Measurements from ENCODE around the gene SCYGR5.

DNA sequence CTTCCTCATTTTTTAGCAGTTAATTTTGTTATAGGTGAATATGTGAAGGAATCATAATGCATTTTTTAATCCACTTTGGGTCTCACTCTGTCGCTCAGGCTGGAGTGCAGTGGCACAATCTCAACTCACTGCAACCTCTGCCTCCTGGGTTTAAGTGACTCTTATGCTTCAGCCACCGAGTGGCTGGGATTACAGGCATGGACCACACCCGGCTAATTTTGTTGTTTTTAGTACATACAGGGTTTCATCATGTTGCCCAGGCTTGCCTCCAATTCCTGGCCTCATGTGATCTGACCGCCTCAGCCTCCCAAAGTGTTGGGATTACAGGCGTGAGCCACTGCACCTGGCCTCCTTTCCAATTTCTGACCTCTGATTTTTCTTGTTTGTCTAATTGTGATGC is 17.7 kb downstream of the SCYGR5 start:
- TF ChIP-seq, protein P1, sequence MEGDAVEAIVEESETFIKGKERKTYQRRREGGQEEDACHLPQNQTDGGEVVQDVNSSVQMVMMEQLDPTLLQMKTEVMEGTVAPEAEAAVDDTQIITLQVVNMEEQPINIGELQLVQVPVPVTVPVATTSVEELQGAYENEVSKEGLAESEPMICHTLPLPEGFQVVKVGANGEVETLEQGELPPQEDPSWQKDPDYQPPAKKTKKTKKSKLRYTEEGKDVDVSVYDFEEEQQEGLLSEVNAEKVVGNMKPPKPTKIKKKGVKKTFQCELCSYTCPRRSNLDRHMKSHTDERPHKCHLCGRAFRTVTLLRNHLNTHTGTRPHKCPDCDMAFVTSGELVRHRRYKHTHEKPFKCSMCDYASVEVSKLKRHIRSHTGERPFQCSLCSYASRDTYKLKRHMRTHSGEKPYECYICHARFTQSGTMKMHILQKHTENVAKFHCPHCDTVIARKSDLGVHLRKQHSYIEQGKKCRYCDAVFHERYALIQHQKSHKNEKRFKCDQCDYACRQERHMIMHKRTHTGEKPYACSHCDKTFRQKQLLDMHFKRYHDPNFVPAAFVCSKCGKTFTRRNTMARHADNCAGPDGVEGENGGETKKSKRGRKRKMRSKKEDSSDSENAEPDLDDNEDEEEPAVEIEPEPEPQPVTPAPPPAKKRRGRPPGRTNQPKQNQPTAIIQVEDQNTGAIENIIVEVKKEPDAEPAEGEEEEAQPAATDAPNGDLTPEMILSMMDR (conservative IDR thresholded peaks at IDR 0.05; ENCODE audit: low read depth in 2 of 2) = no peak
- TF ChIP-seq, protein P2, sequence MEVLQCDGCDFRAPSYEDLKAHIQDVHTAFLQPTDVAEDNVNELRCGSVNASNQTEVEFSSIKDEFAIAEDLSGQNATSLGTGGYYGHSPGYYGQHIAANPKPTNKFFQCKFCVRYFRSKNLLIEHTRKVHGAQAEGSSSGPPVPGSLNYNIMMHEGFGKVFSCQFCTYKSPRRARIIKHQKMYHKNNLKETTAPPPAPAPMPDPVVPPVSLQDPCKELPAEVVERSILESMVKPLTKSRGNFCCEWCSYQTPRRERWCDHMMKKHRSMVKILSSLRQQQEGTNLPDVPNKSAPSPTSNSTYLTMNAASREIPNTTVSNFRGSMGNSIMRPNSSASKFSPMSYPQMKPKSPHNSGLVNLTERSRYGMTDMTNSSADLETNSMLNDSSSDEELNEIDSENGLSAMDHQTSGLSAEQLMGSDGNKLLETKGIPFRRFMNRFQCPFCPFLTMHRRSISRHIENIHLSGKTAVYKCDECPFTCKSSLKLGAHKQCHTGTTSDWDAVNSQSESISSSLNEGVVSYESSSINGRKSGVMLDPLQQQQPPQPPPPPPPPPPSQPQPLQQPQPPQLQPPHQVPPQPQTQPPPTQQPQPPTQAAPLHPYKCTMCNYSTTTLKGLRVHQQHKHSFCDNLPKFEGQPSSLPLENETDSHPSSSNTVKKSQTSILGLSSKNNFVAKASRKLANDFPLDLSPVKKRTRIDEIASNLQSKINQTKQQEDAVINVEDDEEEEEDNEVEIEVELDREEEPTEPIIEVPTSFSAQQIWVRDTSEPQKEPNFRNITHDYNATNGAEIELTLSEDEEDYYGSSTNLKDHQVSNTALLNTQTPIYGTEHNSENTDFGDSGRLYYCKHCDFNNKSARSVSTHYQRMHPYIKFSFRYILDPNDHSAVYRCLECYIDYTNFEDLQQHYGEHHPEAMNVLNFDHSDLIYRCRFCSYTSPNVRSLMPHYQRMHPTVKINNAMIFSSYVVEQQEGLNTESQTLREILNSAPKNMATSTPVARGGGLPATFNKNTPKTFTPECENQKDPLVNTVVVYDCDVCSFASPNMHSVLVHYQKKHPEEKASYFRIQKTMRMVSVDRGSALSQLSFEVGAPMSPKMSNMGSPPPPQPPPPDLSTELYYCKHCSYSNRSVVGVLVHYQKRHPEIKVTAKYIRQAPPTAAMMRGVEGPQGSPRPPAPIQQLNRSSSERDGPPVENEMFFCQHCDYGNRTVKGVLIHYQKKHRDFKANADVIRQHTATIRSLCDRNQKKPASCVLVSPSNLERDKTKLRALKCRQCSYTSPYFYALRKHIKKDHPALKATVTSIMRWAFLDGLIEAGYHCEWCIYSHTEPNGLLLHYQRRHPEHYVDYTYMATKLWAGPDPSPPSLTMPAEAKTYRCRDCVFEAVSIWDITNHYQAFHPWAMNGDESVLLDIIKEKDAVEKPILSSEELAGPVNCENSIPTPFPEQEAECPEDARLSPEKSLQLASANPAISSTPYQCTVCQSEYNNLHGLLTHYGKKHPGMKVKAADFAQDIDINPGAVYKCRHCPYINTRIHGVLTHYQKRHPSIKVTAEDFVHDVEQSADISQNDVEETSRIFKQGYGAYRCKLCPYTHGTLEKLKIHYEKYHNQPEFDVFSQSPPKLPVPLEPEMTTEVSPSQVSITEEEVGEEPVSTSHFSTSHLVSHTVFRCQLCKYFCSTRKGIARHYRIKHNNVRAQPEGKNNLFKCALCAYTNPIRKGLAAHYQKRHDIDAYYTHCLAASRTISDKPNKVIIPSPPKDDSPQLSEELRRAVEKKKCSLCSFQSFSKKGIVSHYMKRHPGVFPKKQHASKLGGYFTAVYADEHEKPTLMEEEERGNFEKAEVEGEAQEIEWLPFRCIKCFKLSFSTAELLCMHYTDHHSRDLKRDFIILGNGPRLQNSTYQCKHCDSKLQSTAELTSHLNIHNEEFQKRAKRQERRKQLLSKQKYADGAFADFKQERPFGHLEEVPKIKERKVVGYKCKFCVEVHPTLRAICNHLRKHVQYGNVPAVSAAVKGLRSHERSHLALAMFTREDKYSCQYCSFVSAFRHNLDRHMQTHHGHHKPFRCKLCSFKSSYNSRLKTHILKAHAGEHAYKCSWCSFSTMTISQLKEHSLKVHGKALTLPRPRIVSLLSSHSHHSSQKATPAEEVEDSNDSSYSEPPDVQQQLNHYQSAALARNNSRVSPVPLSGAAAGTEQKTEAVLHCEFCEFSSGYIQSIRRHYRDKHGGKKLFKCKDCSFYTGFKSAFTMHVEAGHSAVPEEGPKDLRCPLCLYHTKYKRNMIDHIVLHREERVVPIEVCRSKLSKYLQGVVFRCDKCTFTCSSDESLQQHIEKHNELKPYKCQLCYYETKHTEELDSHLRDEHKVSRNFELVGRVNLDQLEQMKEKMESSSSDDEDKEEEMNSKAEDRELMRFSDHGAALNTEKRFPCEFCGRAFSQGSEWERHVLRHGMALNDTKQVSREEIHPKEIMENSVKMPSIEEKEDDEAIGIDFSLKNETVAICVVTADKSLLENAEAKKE (CRISPR knock-in tag; IDR thresholded peaks at IDR 0.05) = no peak
- no peak for TF ChIP-seq POLR2AphosphoS5 (IDR thresholded peaks at IDR 0.05; ENCODE audit: low read depth)
- TF ChIP-seq EZH2 (IDR thresholded peaks at IDR 0.05; ENCODE audit: low read depth, unreplicated experiment) = no peak
- TF ChIP-seq, protein P3, sequence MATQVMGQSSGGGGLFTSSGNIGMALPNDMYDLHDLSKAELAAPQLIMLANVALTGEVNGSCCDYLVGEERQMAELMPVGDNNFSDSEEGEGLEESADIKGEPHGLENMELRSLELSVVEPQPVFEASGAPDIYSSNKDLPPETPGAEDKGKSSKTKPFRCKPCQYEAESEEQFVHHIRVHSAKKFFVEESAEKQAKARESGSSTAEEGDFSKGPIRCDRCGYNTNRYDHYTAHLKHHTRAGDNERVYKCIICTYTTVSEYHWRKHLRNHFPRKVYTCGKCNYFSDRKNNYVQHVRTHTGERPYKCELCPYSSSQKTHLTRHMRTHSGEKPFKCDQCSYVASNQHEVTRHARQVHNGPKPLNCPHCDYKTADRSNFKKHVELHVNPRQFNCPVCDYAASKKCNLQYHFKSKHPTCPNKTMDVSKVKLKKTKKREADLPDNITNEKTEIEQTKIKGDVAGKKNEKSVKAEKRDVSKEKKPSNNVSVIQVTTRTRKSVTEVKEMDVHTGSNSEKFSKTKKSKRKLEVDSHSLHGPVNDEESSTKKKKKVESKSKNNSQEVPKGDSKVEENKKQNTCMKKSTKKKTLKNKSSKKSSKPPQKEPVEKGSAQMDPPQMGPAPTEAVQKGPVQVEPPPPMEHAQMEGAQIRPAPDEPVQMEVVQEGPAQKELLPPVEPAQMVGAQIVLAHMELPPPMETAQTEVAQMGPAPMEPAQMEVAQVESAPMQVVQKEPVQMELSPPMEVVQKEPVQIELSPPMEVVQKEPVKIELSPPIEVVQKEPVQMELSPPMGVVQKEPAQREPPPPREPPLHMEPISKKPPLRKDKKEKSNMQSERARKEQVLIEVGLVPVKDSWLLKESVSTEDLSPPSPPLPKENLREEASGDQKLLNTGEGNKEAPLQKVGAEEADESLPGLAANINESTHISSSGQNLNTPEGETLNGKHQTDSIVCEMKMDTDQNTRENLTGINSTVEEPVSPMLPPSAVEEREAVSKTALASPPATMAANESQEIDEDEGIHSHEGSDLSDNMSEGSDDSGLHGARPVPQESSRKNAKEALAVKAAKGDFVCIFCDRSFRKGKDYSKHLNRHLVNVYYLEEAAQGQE (IDR thresholded peaks at IDR 0.05; ENCODE audit: unreplicated experiment) = no peak
- no peak for TF ChIP-seq EZH2phosphoT487 (IDR thresholded peaks at IDR 0.05; ENCODE audit: unreplicated experiment)
- TF ChIP-seq CREB1 (CRISPR knock-in tag; IDR thresholded peaks at IDR 0.05; ENCODE audit: low read depth) = no peak
- no peak for TF ChIP-seq ZNF114 (CRISPR knock-in tag; IDR thresholded peaks at IDR 0.05)
- TF ChIP-seq JUNB (IDR thresholded peaks at IDR 0.05; ENCODE audit: unreplicated experiment) = no peak
